Retinal pigment epithelial cell (primary cell): ENCODE results near the gene MROH2B.

Experiments used
- DNase-seq: peaks from one replicate; pipeline ENCODE4 v3.0.0-alpha.2; 2010; ENCODE audit warnings: low read depth
- H3K4me3 ChIP-seq: 2 replicates; pipeline ENCODE4 v1.5.1; 2011; ENCODE audit warnings: mild to moderate bottlenecking, low read length, control low read depth, moderate library complexity
- CTCF ChIP-seq: conservative IDR thresholded peaks from 2 replicates; pipeline ENCODE4 v1.5.1; 2011; ENCODE audit warnings: low read depth, low read length, control low read depth, inconsistent platforms

Gene MROH2B

GRCh38 chr5:40957048-40957447 lies 114.1 kb downstream of the MROH2B start:
- TF ChIP-seq CTCF, result no peak
- DNase-seq, result no peak
- H3K4me3 ChIP-seq, result no peak overlapping the region

DNA sequence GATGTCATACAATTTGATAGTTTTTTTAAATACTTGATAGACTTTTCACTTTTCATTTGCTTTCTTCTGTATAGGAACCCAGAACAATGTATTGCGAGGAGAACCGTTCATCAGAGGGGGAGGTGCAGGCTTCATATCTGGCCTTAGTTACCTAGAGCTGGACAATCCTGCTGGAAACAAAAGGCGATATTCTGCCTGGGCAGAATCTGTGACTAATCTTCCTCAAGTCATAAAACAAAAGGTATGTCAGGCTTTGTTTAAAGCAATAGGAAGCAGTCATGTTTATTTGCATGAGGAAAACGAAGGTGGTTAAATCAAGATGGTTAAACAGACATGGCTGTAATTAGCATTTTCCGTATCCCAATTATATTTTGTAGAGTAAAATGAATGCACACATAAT lies 115.8 kb downstream of the MROH2B start:
- no peak overlapping the region for H3K4me3 ChIP-seq
- TF ChIP-seq CTCF, result no peak
- no peak for DNase-seq
